ENCODE measurements around the gene LPIN1.
"Not testable (repeated sequence)": the region's sequence is repeated elsewhere in the genome, so short reads cannot be mapped to it uniquely, and the experiment has no call there.

The LPIN1 gene

GRCh38 chr2:11813951-11814350, 67.5 kb downstream of the LPIN1 start:
- no peak for DNase-seq

GRCh38 chr2:11814979-11815510, 68.6 kb downstream of the LPIN1 start:
- DNase-seq, result no peak

GRCh38 chr2:11816935-11817334, 70.5 kb downstream of the LPIN1 start:
- not testable (repeated sequence) for DNase-seq

GRCh38 chr2:11819235-11819729, 72.8 kb downstream of the LPIN1 start:
- DNase-seq, result no peak

- DNase-seq, result no peak
Observed at GRCh38 chr2:11820650-11821049, 74.2 kb downstream of the LPIN1 start.

- DNase-seq, result no peak
Observed at GRCh38 chr2:11821705-11822104, 75.3 kb downstream of the LPIN1 start.

- DNase-seq, result not testable (repeated sequence)
Observed at GRCh38 chr2:11822359-11822745, 75.9 kb downstream of the LPIN1 start.

GRCh38 chr2:11822746-11823451, 76.5 kb downstream of the LPIN1 start:
- DNase-seq, result no peak

- no peak for DNase-seq
Observed at GRCh38 chr2:11824901-11825828, 78.7 kb downstream of the LPIN1 start.

- peak; percentile 49 for DNase-seq
Observed at GRCh38 chr2:11827547-11827946, 81.1 kb downstream of the LPIN1 start.

GRCh38 chr2:11828933-11829323, 82.5 kb downstream of the LPIN1 start:
- DNase-seq, result no peak

GRCh38 chr2:11829324-11829946, 83.0 kb downstream of the LPIN1 start:
- peak; percentile 56 for DNase-seq

GRCh38 chr2:11829947-11830707, 83.7 kb downstream of the LPIN1 start:
- peak; percentile 56 for DNase-seq

- no peak for DNase-seq
Observed at GRCh38 chr2:11830708-11831301, 84.4 kb downstream of the LPIN1 start.

GRCh38 chr2:11831415-11831814, 85.0 kb downstream of the LPIN1 start:
- no peak for DNase-seq

- no peak for DNase-seq
Observed at GRCh38 chr2:11832531-11832930, 86.1 kb downstream of the LPIN1 start.

- no peak for DNase-seq
Observed at GRCh38 chr2:11833601-11834000, 87.2 kb downstream of the LPIN1 start.

GRCh38 chr2:11835403-11835802, 89.0 kb downstream of the LPIN1 start:
- no peak for DNase-seq

- no peak for DNase-seq
Observed at GRCh38 chr2:11836647-11837219, 90.3 kb downstream of the LPIN1 start.

GRCh38 chr2:11837875-11838734, 91.7 kb downstream of the LPIN1 start:
- no peak for DNase-seq

- no peak for DNase-seq
Observed at GRCh38 chr2:11839916-11840315, 93.5 kb downstream of the LPIN1 start.
